HL-60/S4 (cell line): ENCODE measurements around the gene ETNPPL.
"Not testable (repeated sequence)": the region's sequence is repeated elsewhere in the genome, so short reads cannot be mapped to it uniquely, and the experiment has no call there.

ENCODE experiments used
- in situ Hi-C: fragments of 300-500 bp; cut with MboI; formaldehyde crosslinking; loops from 2 replicates; pipeline ENCODE4 v1.14.3; 2022; ENCODE audit warnings: low sequenced_read_pairs

ETNPPL gene

GRCh38 chr4:108763226-108763593 is 357 bp upstream of the ETNPPL start:
- in situ Hi-C loops, result no loop called here

DNA sequence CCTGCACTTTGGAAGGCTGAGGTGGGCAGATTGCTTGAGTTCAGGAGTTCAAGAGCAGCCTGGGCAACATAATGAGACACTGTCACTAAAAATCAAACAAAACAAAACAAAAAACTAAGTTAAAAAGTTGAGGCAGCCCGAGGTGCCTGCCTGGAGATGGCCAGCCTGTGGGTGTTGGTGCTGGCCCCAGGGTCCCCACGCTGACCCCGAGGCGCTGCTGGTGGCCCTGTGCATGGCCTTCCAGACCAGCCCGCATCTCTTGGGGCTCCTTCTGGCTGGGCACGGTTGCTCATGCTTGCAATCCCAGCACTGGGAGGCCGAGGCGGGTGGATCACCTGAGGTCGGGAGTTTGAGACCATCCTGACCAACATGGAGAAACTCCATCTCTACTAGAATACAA is 4.4 kb downstream of the ETNPPL start:
- in situ Hi-C loops, result no loop called here

DNA sequence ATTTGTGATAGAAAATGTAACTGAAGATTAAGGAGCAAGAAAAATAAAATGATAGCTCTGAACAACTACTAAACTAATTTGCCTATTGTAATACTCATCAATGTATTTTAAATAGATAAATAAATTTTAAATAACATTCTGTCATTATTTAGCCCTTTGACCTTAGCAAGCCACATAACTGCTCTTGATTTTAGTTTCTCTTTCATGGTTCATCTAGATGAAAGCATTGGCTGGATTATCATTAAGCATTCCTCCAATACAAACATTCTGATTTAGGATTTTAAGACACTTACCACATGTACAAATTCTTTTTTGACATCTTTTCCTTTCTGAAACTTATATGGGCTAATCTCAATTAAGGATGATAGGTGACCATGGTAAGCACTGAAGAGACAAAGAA is 8.5 kb downstream of the ETNPPL start:
- in situ Hi-C loops, result no loop called here

- in situ Hi-C loops, result no loop called here
Observed at GRCh38 chr4:108751321-108751720, 11.5 kb downstream of the ETNPPL start.

- in situ Hi-C loops, result no loop called here
Observed at GRCh38 chr4:108749119-108749518, 13.7 kb downstream of the ETNPPL start.

DNA sequence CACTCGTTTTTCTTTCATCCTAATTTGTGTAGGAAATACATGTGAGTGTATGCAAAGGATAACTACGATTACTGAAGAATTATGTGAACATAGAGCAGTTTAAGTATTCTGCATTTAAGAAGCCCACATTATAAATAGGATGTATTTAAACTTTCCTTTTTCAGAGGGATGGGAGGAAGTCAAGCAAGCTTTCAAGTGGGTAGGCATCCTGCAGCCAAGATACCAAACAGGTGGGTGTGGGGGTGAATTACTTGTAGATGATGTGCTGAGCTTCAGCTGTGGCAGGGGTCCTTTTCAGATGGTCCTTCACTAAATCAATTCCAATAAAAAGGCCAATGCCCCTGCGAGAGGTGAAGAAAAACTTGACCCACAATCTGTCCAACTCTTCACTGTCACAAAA is 16.3 kb downstream of the ETNPPL start:
- in situ Hi-C loops, result no loop called here

DNA sequence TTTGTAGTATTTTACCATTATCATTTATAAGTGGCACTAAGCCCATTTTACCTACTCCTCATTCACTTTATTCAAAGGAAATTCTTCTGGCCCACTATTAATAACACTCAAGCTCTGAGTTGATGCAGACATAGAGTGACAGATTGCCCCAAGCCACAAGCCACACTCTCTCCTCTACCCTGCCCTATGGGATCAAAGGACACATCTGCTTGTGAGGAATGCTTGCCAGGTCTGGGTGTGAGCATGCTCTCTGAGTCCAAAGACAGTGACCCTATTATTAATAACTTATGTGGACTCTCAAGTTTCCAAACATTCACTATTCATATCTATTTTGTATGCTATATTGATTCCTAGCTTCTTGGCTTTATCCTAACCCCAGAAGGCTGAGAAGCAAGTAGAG is 18.5 kb downstream of the ETNPPL start:
- in situ Hi-C loops, result no loop called here

DNA sequence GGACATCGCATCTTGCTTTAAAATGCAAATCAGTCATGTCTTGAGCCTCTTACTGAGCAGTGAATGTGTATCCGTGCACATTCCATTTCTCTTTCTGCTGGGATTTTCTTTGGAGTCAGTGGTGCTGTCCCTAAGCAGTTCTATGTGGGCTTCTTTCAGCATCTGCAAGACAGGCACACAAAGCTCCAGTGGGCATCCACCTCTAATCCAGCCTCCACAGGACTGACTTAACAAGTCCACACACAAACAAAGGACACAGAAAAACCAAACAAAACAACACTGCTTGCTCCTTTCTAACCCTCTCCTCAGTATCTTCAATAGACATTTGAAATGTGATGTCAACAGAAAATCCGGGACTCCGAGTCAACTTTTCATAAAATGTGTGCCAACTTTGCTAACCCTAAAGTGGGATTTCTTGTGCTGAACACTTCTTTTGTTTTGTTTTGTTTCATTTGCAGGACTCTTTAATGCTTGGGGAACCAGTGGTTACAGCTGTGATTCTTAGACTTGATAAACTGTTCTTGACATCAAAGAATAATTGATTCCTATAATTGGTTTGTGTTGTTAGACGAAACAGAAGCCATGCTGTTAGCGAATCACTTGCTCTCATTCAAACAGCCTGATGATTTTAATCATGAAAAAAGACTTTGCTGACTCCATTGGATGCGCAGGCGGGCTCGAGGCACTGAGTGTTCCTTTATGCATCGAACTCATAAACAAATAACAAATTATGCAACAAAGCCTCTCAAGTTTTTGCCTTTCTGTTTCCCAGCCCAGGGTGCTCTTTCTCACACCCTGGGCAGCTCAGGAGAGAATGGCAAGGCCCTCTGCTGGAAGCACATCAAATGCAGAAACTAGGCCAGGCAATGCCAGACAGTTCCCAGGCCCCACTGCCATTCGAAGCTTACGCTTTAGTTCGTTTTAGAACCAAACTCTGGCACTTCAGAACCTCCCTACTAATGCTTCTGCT is 20.1 kb downstream of the ETNPPL start:
- in situ Hi-C loops, result no loop called here

- in situ Hi-C loops, result no loop called here
Observed at GRCh38 chr4:108738003-108738706, 24.7 kb downstream of the ETNPPL start.

DNA sequence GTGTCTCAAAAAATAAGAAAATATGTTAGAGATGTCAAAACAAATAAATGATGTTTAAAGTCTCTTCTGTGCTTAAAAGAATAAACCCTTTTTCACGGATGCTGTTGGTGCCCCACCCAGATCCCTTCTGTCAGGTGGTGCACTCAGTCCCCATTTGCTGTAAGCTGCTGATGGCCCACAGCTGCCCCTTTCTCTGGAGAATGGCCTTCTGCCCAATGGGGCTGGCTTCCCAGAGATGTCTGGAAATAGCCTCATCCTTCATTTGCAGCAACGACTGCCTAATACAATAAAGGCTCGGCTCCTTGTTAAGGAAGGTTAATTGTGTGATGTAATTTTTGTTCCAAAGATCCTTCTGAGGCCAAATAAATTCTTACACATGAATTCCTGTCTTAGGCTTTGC is 31.8 kb downstream of the ETNPPL start:
- in situ Hi-C loops, result no loop called here

GRCh38 chr4:108730579-108730978 is 32.3 kb downstream of the ETNPPL start:
- in situ Hi-C loops, result no loop called here

- in situ Hi-C loops, result no loop called here
Observed at GRCh38 chr4:108729731-108730130, 33.1 kb downstream of the ETNPPL start.

- in situ Hi-C loops, result no loop called here
Observed at GRCh38 chr4:108725457-108725856, 37.4 kb downstream of the ETNPPL start.

- in situ Hi-C loops, result no loop called here
Observed at GRCh38 chr4:108717386-108717785, 45.5 kb downstream of the ETNPPL start.

DNA sequence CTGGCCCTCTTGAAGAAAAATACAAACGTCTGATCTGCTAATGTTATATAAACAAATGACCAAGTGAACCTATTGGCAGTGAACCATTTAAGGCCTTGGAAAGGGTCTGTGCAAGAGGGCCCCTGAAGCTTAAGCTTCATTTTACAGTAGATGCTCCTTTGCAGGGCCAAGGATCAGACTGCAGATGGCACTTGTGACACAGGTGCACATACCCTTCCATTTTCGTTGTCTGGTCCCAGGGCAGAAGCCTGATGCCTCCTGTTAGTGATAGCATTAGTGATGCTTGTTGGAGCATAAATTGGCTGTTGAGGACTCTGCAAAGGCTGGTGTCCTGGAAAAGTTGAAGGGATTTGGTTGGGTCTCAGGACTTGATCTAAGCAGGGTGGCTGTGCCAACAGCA is 46.5 kb downstream of the ETNPPL start:
- in situ Hi-C loops, result no loop called here

- in situ Hi-C loops, result no loop called here
Observed at GRCh38 chr4:108714880-108715279, 48.0 kb downstream of the ETNPPL start.

DNA sequence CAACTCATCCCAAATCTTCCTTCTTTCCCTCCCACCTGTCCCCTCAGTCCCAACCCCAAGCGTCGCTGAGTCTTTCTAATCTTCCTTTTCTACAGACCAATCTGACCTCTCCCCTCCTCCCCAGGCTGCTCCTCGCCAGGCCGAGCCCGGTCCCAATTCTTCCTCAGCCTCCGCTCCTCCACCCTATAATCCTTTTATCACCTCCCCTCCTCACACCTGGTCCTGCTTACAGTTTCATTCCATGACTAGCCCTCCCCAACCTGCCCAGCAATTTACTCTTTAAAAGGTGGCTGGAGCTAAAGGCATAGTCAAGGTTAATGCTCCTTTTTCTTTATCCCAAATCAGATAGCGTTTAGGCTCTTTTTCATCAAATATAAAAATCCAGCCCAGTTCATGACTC is 52.3 kb downstream of the ETNPPL start:
- in situ Hi-C loops, result not testable (repeated sequence)

GRCh38 chr4:108709722-108710121 is 53.1 kb downstream of the ETNPPL start:
- in situ Hi-C loops, result no loop called here

GRCh38 chr4:108709234-108709633 is 53.6 kb downstream of the ETNPPL start:
- in situ Hi-C loops, result no loop called here

DNA sequence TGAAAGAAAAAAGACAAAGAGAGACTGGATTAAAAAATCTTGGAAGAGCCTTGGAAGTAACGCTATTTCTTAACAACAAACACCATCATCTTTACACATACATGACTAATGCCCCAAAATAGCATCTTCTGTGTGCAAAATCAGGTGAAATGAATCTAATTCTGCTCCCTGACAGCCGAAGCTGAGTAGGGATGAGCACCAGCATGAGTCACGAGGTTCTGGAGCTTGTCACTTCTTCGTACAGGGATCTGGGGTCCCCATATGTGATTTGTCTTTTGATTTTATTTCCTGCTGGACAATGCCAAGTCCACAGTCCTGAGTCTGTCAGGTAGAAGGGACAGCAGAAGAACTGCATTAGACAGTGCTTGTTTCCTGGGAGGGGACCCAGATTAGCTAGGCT is 56.6 kb downstream of the ETNPPL start:
- in situ Hi-C loops, result no loop called here

- in situ Hi-C loops, result no loop called here
Observed at GRCh38 chr4:108703966-108704365, 58.9 kb downstream of the ETNPPL start.

DNA sequence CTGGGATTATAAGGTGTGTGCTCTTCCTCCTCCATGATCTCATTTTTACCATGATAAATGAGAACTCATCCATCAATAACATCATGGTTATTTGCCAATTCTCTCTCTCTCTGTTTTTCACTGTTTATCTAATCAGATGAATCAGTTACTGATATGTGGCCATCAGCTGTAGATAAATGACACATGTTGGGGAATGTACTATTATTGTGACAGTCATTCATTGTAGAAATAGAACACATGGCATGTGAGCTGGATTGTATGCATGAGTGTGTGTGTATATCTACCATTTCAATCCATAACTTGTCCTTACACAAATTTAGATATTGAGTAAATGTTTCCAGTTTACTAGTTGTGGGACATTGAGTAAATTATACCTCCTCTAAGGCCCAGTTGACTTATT is 59.5 kb downstream of the ETNPPL start:
- in situ Hi-C loops, result no loop called here
